SH-SY5Y (cell line): ENCODE results near the gene NT5DC4.

Experiments
- GATA2 ChIP-seq: IDR thresholded peaks from 2 replicates; pipeline ENCODE4 v1.6.1; 2011; ENCODE audit warnings: mild to moderate bottlenecking, low read depth, low read length
- GATA3 ChIP-seq: IDR thresholded peaks from 2 replicates; pipeline ENCODE4 v1.6.1; 2011; ENCODE audit warnings: low read depth, mild to moderate bottlenecking, low read length, moderate library complexity

NT5DC4 gene

GRCh38 chr2:112691881-112692281 lies 28.9 kb upstream of the NT5DC4 start:
- no peak for TF ChIP-seq GATA3
- no peak for TF ChIP-seq GATA2

DNA sequence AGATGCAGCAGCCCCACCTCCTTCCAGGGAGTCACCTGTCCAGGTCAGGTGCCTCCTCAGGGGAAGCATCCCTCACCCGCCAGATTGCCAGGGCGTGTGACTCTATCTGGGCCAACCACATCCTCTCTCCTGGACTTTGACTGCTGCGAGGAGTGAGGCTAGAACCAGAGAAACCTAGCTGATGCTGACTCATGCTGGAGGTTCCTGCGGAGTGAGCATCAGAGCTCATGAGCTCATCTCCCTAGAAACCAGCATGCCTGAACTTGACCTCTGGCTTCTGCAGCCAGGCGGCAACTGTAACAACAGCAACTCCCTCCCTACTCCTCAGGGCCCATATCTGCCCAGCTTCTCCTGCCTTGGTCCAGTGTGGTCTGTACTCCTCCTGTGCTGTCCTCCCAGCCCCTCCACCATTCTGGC lies 28.3 kb upstream of the NT5DC4 start:
- TF ChIP-seq GATA3, result no peak
- no peak for TF ChIP-seq GATA2

GRCh38 chr2:112692918-112693317 lies 27.9 kb upstream of the NT5DC4 start:
- no peak for TF ChIP-seq GATA2

GRCh38 chr2:112693596-112693995 lies 27.2 kb upstream of the NT5DC4 start:
- TF ChIP-seq GATA2 (no peak), GATA3 (no peak)

- no peak for TF ChIP-seq GATA3
- TF ChIP-seq GATA2, result no peak
These were observed 26.6 kb upstream of the NT5DC4 start for GRCh38 chr2:112694182-112694581.

DNA sequence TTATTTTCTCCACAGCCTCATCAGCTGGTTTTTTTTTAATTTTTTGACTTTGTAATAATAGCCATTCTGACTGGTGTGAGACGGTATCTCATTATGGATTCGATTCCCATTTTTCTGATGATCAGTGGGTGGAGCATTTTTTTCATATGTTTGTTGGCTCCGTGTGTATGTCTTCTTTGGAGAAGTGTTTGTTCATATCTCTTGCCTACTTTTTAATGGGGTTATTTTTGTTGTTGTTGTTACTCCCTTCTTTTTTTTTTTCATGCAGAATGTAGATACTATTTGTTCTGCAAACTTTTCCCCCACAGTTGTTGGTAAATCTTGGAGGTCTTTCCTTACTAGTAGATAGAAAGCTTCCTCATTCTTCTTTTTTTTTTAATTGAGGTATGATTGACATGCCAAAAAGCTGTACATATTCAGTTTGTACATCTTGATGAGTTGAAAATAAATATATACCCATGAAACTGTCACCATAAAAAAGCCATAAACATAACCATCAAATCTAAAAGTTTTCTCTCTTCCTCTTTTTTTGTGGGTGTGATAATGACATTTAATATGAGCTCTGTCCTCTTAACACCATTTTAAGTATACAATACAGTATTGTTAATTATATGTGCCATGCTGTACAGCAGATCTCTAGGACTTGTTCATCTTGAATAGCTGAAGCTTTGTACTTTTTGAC lies 21.8 kb upstream of the NT5DC4 start:
- TF ChIP-seq GATA2 (no peak), GATA3 (no peak)

DNA sequence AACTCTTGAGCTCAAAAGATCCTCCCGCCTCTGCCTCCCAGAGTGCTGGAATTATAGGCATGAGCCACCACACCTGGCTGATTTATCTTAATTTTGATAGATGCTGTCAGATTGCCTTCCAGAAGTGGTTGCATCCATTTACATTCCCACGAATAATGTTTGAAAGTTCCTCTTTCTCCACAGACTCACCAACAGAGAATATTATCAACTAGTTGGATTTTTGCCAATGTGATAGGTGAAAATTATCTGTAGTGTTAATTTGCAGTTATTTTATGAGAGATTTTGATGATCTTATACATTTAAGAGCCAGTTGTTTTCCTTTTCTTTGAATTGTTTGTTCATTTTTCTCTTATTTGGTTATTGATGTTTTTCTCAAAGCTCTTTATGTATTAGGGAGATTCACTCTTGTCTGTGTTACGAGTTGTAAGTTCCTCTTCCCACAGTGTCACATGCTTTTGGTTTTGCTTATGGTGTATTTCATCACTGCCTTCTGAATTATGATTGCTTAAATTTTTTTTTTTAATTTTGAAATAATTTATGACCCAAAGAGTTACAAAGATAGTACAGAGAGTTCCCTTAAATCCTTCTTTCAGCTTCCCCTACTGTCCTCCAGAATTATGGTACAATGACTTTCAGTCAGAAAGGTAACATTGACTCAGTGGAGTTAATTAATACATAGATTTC lies 20.7 kb upstream of the NT5DC4 start:
- TF ChIP-seq GATA3 (no peak), GATA2 (no peak)

DNA sequence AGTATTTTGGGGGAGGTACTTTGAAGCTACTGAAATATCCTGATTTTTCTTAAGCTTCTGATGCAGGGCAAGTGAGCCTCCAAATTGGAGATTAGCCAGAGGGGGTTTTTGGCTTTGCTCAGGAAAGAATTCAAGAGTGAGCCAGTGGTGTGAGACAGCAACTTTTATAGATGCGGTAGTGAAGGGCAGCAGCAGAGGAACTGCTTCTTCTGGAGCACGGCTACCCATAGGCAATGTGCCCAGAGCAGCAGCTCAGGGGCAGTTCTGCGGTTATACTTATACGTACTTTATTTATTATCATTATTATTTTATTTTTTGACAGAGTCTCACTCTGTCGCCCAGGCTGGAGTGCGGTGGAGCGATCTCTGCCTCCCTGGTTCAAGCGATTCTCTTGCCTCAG lies 19.8 kb upstream of the NT5DC4 start:
- no peak for TF ChIP-seq GATA2
- TF ChIP-seq GATA3, result no peak

DNA sequence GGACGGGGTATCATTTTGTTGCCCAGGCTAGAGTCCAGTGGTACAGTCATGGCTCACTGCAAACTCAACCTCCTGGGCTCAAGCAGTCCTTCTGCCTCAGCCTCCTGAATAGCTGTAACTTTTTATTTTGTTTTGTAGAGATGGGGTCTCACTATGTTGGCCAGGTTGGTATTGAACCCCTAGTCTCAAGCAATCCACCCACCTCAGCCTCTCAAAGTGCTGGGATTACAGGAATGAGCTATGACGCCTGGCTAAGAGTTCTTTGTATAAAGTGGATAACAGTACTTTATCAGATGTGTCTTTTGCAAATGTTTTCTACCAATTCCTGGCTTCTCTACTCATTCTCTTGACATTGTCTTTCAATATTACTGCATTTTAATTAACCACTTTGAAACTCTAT lies 17.1 kb upstream of the NT5DC4 start:
- TF ChIP-seq GATA2, result no peak
- TF ChIP-seq GATA3, result no peak

GRCh38 chr2:112705575-112705974 lies 15.2 kb upstream of the NT5DC4 start:
- TF ChIP-seq GATA2, result no peak
- no peak for TF ChIP-seq GATA3

- no peak for TF ChIP-seq GATA3
These were observed 14.6 kb upstream of the NT5DC4 start for GRCh38 chr2:112706170-112706664.

DNA sequence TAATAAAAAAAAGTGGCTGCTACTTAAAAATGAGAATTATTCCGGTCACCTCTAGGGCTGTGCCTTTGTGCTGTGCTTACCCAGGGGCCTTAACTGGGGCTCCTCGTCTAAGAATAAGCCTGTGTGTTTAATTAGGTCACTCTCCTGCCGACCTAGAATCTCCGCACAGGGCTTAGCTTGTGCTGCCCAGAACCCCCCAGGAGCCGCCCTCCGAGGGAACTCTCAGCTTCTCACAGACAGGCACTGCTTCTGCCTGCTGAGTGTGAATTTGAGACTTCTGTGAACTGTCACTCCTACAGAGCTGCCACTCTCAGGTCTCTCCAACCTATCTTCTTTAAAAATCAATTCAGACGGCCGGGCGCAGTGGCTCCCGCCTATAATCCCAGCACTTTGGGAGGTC lies 11.9 kb upstream of the NT5DC4 start:
- TF ChIP-seq GATA2 (no peak), GATA3 (no peak)

DNA sequence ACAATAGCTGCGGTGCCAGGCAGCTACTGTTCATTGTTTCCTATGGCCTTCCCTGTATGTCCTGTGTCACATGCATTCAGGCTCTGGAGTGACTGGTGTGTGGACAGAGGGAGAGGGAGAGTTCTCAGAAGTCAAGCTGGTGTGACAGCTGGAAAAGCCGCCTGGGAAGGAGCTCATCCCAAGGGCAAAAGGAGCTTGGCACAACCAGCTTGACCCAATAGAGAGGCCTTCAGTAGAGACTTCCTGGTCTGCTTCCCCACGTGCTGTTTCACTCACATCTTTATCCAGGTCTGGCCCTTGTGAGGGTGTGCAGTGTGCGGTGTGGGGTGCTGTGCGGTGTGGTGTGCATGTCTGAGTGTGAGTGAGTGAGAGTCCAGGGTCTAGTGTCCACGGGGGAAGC lies 11.1 kb upstream of the NT5DC4 start:
- no peak for TF ChIP-seq GATA2
- TF ChIP-seq GATA3, result no peak

- no peak for TF ChIP-seq GATA2
- TF ChIP-seq GATA3, result no peak
These were observed 9.7 kb upstream of the NT5DC4 start for GRCh38 chr2:112710956-112711750.

DNA sequence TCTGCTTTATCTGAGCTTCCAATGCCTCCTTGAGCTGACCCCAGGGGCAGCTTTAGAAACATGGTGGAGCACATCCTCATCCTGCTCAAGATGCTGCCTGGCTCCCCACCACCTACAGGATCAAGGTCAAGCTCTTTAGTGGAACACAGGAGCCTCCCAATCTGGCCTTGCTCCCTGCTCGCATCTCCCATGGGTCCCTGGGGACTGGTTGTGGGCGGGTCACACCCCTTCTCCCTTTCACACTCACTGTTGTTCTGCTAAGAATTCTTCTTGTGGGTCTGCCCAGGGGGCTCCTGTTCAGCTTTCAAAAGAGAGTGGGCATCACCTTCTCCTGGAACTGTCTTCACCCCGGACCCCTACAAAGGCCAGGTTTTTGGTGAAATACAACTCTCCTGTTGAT lies 8.4 kb upstream of the NT5DC4 start:
- no peak for TF ChIP-seq GATA2
